Muscle of leg (tissue), 11 donors: ENCODE data around the gene ZNG1A. TPM values are rescaled to one million over a fixed set of nuclear protein-coding genes. Genes with fewer than 3 reads are reported as not detected.
"Not testable (repeated sequence)": the region's sequence is repeated elsewhere in the genome, so short reads cannot be mapped to it uniquely, and the experiment has no call there.

ENCODE experiments used
- DNase-seq: peaks from one replicate; pipeline ENCODE4 v3.0.0; 2013
- H3K27ac ChIP-seq: one replicate; pipeline ENCODE4 v1.5.1; 2013; ENCODE audit warnings: mild to moderate bottlenecking, low read length, control low read depth
- H3K27me3 ChIP-seq: one replicate; pipeline ENCODE4 v1.6.1; 2013; ENCODE audit warnings: low read length; ENCODE audit not compliant: control insufficient read depth, insufficient read depth
- H3K36me3 ChIP-seq: one replicate; pipeline ENCODE4 v1.6.1; 2013; ENCODE audit warnings: low read length; ENCODE audit not compliant: control insufficient read depth, insufficient read depth
- H3K4me1 ChIP-seq: one replicate; pipeline ENCODE4 v1.6.1; 2013; ENCODE audit warnings: low read length; ENCODE audit not compliant: control insufficient read depth, insufficient read depth
- H3K4me3 ChIP-seq: one replicate; pipeline ENCODE4 v1.5.1; 2013; ENCODE audit warnings: low read length, control low read depth
- H3K9me3 ChIP-seq: replicated peaks from 2 replicates; pipeline ENCODE4 v1.6.1; 2013; ENCODE audit warnings: low read depth, low read length; ENCODE audit not compliant: control insufficient read depth
- WGBS: methylation state at CpG from one replicate; pipeline ENCODE4 v1.1.5; 2013; ENCODE audit warnings: missing lambda C conversion rate; ENCODE audit not compliant: insufficient coverage; 5-methylcytosine and 5-hydroxymethylcytosine counted together
- polyA plus RNA-seq, 8 donors: library from polyadenylated mRNA; unstranded; fragments of 120-200 nt; gene quantifications; one replicate each; pipeline versions ENCODE4 v1.2.1 to v1.2.3, GENCODE V29; 2013; ENCODE audit warnings: inconsistent platforms in 1 of 8, low replicate concordance in 1 of 8; ENCODE audit not compliant: insufficient read length in 8 of 8, insufficient read depth in 1 of 8
- total RNA-seq: library from RNA; stranded (reverse); fragments of 120-200 nt; gene quantifications from one replicate; pipeline ENCODE4 v1.2.4, GENCODE V29; 2013

Gene ZNG1A
- total and polyA plus RNA-seq, 9 donors, result 32.2 to 69.2 (median 42.5) TPM

GRCh38 chr9:209143-209758 lies 30.4 kb upstream of the ZNG1A start:
- Histone ChIP-seq H3K4me1 (no peaks in the 10 kb centered on the region), H3K36me3 (no peaks in the 10 kb centered on the region), H3K27me3 (peaks cover 11% of the 10 kb centered on the region), H3K4me3 (no peak overlapping the region), H3K9me3 (no peaks in the 10 kb centered on the region), H3K27ac (no peak overlapping the region)
- DNase-seq, result peak; percentile 14
- 80% methylated on average over 12 of the region's 14 CpGs for WGBS

GRCh38 chr9:206481-206880 lies 27.6 kb upstream of the ZNG1A start:
- WGBS, result no CpG with 5 or more reads among the region's 1 CpG
- Histone ChIP-seq H3K36me3 (no peaks in the 10 kb centered on the region), H3K9me3 (no peaks in the 10 kb centered on the region), H3K27ac (no peak overlapping the region), H3K4me3 (no peak overlapping the region), H3K4me1 (no peaks in the 10 kb centered on the region), H3K27me3 (peaks cover 6% of the 10 kb centered on the region)
- no peak for DNase-seq

GRCh38 chr9:199601-200000 lies 20.7 kb upstream of the ZNG1A start:
- H3K27ac ChIP-seq, H3K4me3 ChIP-seq, H3K27me3 ChIP-seq, H3K9me3 ChIP-seq, H3K36me3 ChIP-seq, H3K4me1 ChIP-seq, DNase-seq: not testable (repeated sequence)
- no CpG with 5 or more reads among the region's 1 CpG for WGBS

GRCh38 chr9:178140-178825 lies 573 bp downstream of the ZNG1A start:
- H3K4me1 ChIP-seq, H3K27me3 ChIP-seq, H3K36me3 ChIP-seq, H3K4me3 ChIP-seq, H3K9me3 ChIP-seq: not testable (repeated sequence)
- peak; percentile 4 for DNase-seq
- WGBS, result no CpG with 5 or more reads among the region's 23 CpGs
- H3K27ac ChIP-seq, result peak overlapping the region; percentile 59

GRCh38 chr9:169757-170156 lies 9.1 kb downstream of the ZNG1A start:
- no CpG with 5 or more reads among the region's 3 CpGs for WGBS
- not testable (repeated sequence) for H3K36me3 ChIP-seq, H3K4me3 ChIP-seq, H3K27ac ChIP-seq, H3K27me3 ChIP-seq, DNase-seq, H3K9me3 ChIP-seq, H3K4me1 ChIP-seq

GRCh38 chr9:159871-160270 lies 19.0 kb downstream of the ZNG1A start:
- not testable (repeated sequence) for H3K4me1 ChIP-seq, H3K9me3 ChIP-seq, H3K27me3 ChIP-seq, H3K36me3 ChIP-seq, H3K27ac ChIP-seq, DNase-seq, H3K4me3 ChIP-seq
- WGBS, result no CpG with 5 or more reads among the region's 1 CpG

GRCh38 chr9:151173-151572 lies 27.7 kb downstream of the ZNG1A start:
- not testable (repeated sequence) for H3K4me1 ChIP-seq, H3K27me3 ChIP-seq, H3K9me3 ChIP-seq, H3K36me3 ChIP-seq, H3K4me3 ChIP-seq, H3K27ac ChIP-seq
- peak; percentile 1 for DNase-seq

GRCh38 chr9:139880-140279 lies 39.0 kb downstream of the ZNG1A start:
- 88% methylated on average over 4 of the region's 17 CpGs for WGBS
- not testable (repeated sequence) for H3K9me3 ChIP-seq, H3K4me3 ChIP-seq, DNase-seq, H3K36me3 ChIP-seq, H3K27me3 ChIP-seq, H3K27ac ChIP-seq, H3K4me1 ChIP-seq

GRCh38 chr9:117995-118467 lies 60.8 kb downstream of the ZNG1A start, which contains the start of gene FOXD4:
Gene FOXD4, minus strand, starts transcription at chr9:118417. Its CDS starts 298 bp downstream, at chr9:118119.
- H3K36me3 ChIP-seq, DNase-seq, H3K4me3 ChIP-seq, H3K27ac ChIP-seq, H3K9me3 ChIP-seq: not testable (repeated sequence)
- H3K4me1 ChIP-seq, result peaks cover 12% of the 10 kb centered on the region
- H3K27me3 ChIP-seq, result peaks cover 40% of the 10 kb centered on the region
- WGBS, result 19% methylated on average over 6 of the region's 30 CpGs

GRCh38 chr9:117144-117994 lies 61.5 kb downstream of the ZNG1A start:
- H3K4me1 ChIP-seq, result peaks cover 12% of the 10 kb centered on the region
- not testable (repeated sequence) for H3K9me3 ChIP-seq, H3K27ac ChIP-seq, DNase-seq, H3K36me3 ChIP-seq, H3K4me3 ChIP-seq
- under 1% methylated on average over 21 of the region's 71 CpGs for WGBS
- peaks cover 45% of the 10 kb centered on the region for H3K27me3 ChIP-seq
